Skeletal muscle satellite cell (primary cell): ENCODE results near the gene JAGN1.
"Not testable (repeated sequence)": the region's sequence is repeated elsewhere in the genome, so short reads cannot be mapped to it uniquely, and the experiment has no call there.

Source experiments
- H3K27me3 ChIP-seq: 2 replicates; pipeline ENCODE4 v1.7.0; 2013; ENCODE audit warnings: low read length; ENCODE audit not compliant: control insufficient read depth, insufficient read depth
- H3K36me3 ChIP-seq: 2 replicates; pipeline ENCODE4 v1.7.0; 2013; ENCODE audit warnings: mild to moderate bottlenecking, control low read depth, low read length; ENCODE audit not compliant: insufficient read depth
- H3K4me1 ChIP-seq: 2 replicates; pipeline ENCODE4 v1.7.0; 2013; ENCODE audit warnings: low read length; ENCODE audit not compliant: control insufficient read depth, insufficient read depth
- H3K4me2 ChIP-seq: 2 replicates; pipeline ENCODE4 v1.7.0; 2013; ENCODE audit warnings: mild to moderate bottlenecking, low read length
- H3K4me3 ChIP-seq: 2 replicates; pipeline ENCODE4 v1.7.0; 2013; ENCODE audit warnings: low read length
- H3K9ac ChIP-seq: 2 replicates; pipeline ENCODE4 v1.7.0; 2013; ENCODE audit warnings: mild to moderate bottlenecking, low read depth, low read length, moderate library complexity
- H3K9me3 ChIP-seq: replicated peaks from 2 replicates; pipeline ENCODE4 v1.7.0; 2013; ENCODE audit warnings: mild to moderate bottlenecking, control low read depth, low read length

The JAGN1 gene

DNA sequence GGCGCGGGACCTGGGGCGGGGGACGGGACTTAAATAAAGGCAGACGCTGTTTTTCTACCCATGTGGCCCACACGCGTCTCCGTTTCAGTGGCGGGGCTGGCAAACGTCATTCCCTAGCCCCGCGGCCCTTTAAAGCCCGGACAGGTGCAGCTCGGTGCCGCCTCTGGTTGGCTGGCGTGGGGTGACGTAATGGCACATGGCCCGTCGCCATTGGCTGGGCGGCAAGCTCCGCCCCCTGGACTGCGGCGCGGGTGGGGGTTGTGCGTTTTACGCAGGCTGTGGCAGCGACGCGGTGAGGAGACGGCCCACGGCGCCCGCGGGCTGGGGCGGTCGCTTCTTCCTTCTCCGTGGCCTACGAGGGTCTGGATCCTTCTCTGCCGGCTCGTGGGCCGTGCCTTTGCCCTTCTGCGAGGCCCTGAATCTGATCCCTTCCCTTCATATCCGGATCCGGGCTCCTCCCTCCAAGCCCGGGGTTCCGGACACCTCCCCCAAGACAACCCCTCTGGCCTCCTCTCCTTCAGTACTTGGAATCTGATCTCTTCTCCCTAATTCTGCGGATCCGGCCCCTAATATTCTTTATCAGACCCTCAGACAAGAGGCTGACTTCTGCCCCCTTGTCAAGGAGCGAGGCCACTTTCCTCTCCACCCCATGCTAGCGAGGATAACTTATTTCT, 43.3 kb downstream of the JAGN1 start, which contains the start of gene CRELD1:
Gene CRELD1, plus strand, starts transcription at position 274 of the 674 bp plus-strand sequence. CDS start 605 bp downstream, outside the sequence.
- Histone ChIP-seq H3K36me3 (peaks cover 12% of the 10 kb centered on the region), H3K4me2 (peak within 1 kb of the TSS; percentile 92), H3K4me3 (peak within 1 kb of the TSS; percentile 90), H3K27me3 (no peaks in the 10 kb centered on the region), H3K9ac (peak within 1 kb of the TSS; percentile 88), H3K4me1 (peaks cover 24% of the 10 kb centered on the region), H3K9me3 (no peaks in the 10 kb centered on the region)

DNA sequence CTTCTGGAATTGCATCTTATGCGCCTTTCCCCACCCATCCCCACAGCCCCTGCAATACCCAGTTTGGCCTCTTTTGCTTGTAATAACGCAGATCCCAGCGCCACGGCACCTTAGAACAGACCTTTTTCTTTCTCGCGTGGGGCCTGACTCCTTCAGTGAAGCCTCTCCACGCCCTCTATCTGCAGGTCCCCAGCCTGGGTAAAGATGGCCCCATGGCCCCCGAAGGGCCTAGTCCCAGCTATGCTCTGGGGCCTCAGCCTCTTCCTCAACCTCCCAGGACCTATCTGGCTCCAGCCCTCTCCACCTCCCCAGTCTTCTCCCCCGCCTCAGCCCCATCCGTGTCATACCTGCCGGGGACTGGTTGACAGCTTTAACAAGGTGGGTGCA, 43.8 kb downstream of the JAGN1 start:
- H3K4me2 ChIP-seq, result peak overlapping the region; percentile 92
- peak overlapping the region; percentile 88 for H3K9ac ChIP-seq

DNA sequence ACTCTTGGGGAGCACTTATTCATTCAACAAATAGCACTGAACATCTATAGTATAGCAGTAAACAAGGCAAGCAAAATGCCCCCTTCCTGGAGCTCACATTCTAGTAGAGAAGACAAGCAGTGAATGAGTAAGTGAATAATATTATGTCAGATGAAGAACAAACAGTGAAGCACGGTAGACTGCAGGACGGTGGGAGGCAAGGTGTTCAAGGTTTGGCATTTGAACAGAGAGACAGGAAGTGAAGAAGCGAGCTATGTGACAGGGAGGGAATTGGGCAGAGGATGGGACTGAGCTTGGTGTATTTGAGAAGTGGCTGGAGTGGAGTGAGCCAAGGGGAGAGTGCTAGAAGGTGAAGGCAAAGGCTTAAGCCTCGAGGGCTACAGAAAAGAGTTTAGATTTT, 44.6 kb downstream of the JAGN1 start:
- no peaks in the 10 kb centered on the region for H3K27me3 ChIP-seq
- no peaks in the 10 kb centered on the region for H3K9me3 ChIP-seq
- H3K36me3 ChIP-seq, result peaks cover 12% of the 10 kb centered on the region
- peak overlapping the region; percentile 92 for H3K4me2 ChIP-seq
- H3K4me1 ChIP-seq, result peaks cover 24% of the 10 kb centered on the region
- peak overlapping the region; percentile 88 for H3K9ac ChIP-seq
- H3K4me3 ChIP-seq, result peak overlapping the region; percentile 90

More for the DNA sequence above, 43.8 kb downstream of the JAGN1 start:
- Histone ChIP-seq H3K27me3 (no peaks in the 10 kb centered on the region), H3K4me1 (peaks cover 24% of the 10 kb centered on the region), H3K36me3 (peaks cover 12% of the 10 kb centered on the region), H3K4me3 (peak overlapping the region; percentile 90), H3K9me3 (no peaks in the 10 kb centered on the region)

- Histone ChIP-seq H3K4me2 (no peak overlapping the region), H3K4me1 (peaks cover 24% of the 10 kb centered on the region), H3K36me3 (peaks cover 3% of the 10 kb centered on the region), H3K27me3 (no peaks in the 10 kb centered on the region), H3K9me3 (no peaks in the 10 kb centered on the region), H3K4me3 (no peak overlapping the region), H3K9ac (no peak overlapping the region)
Observed at GRCh38 chr3:9935966-9936510, 45.6 kb downstream of the JAGN1 start.

DNA sequence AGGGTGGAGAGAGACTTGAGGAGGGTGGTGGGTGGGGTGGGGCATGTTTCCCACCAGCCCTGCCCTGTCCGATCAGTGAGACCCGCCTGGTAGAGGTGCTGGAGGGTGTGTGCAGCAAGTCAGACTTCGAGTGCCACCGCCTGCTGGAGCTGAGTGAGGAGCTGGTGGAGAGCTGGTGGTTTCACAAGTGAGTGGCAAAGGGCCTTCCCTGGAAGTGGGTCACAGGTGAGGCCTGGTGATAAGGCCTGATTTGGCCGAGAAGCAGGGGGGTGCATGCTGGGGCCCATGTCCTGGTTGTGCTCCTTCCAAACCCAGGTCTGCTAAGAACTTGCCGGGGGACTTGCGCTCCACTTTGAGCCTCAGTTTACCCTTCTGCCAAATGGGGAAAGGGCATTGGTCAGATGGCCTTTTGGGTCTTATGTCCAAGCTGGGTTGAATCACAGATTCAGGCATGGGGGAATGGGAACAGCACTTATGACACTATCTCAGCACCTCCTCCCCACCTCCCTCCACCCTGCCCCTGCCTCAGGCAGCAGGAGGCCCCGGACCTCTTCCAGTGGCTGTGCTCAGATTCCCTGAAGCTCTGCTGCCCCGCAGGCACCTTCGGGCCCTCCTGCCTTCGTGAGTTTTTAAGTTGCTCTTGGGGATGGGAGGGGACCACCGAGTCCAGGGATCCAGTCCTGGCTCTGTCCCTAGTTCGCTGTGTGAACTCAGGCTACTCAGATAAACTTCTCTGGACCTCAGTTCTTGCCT, 47.3 kb downstream of the JAGN1 start:
- no peaks in the 10 kb centered on the region for H3K9me3 ChIP-seq
- H3K36me3 ChIP-seq, result peaks cover 3% of the 10 kb centered on the region
- no peak overlapping the region for H3K4me3 ChIP-seq
- no peak overlapping the region for H3K9ac ChIP-seq
- H3K4me1 ChIP-seq, result peaks cover 20% of the 10 kb centered on the region
- no peaks in the 10 kb centered on the region for H3K27me3 ChIP-seq
- no peak overlapping the region for H3K4me2 ChIP-seq

GRCh38 chr3:9938966-9939365, 48.6 kb downstream of the JAGN1 start:
- Histone ChIP-seq H3K36me3 (peaks cover 3% of the 10 kb centered on the region), H3K9ac (no peak overlapping the region), H3K9me3 (no peaks in the 10 kb centered on the region), H3K27me3 (no peaks in the 10 kb centered on the region), H3K4me3 (no peak overlapping the region), H3K4me1 (peaks cover 13% of the 10 kb centered on the region), H3K4me2 (no peak overlapping the region)

DNA sequence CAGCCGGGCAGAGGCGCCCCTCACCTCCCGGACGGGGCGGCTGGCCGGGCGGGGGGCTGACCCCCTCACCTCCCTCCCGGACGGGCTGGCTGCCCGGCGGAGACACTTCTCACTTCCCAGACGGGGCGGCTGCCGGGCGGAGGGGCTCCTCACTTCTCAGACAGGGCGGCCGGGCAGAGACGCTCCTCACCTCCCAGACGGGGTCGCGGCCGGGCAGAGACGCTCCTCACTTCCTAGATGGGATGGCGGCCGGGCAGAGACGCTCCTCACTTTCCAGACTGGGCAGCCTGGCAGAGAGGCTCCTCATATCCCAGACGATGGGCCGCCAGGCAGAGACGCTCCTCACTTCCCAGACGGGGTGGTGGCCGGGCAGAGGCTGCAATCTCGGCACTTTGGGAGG, 49.5 kb downstream of the JAGN1 start:
- not testable (repeated sequence) for H3K27me3 ChIP-seq, H3K9me3 ChIP-seq, H3K36me3 ChIP-seq, H3K4me1 ChIP-seq, H3K4me3 ChIP-seq, H3K9ac ChIP-seq, H3K4me2 ChIP-seq

- peaks cover 3% of the 10 kb centered on the region for H3K36me3 ChIP-seq
- H3K9ac ChIP-seq, result no peak overlapping the region
- H3K4me2 ChIP-seq, result no peak overlapping the region
- H3K4me3 ChIP-seq, result no peak overlapping the region
- no peaks in the 10 kb centered on the region for H3K9me3 ChIP-seq
- no peaks in the 10 kb centered on the region for H3K27me3 ChIP-seq
- H3K4me1 ChIP-seq, result no peaks in the 10 kb centered on the region
Observed at GRCh38 chr3:9940746-9941145, 50.3 kb downstream of the JAGN1 start.

GRCh38 chr3:9942164-9942563, 51.8 kb downstream of the JAGN1 start:
- Histone ChIP-seq H3K9ac (no peak overlapping the region), H3K27me3 (no peaks in the 10 kb centered on the region), H3K36me3 (no peaks in the 10 kb centered on the region), H3K4me2 (no peak overlapping the region), H3K4me1 (peaks cover 5% of the 10 kb centered on the region), H3K4me3 (no peak overlapping the region), H3K9me3 (no peaks in the 10 kb centered on the region)

- Histone ChIP-seq H3K27me3 (no peaks in the 10 kb centered on the region), H3K36me3 (no peaks in the 10 kb centered on the region), H3K4me1 (peaks cover 11% of the 10 kb centered on the region), H3K9ac (no peak overlapping the region), H3K9me3 (no peaks in the 10 kb centered on the region), H3K4me2 (no peak overlapping the region), H3K4me3 (no peak overlapping the region)
Observed at GRCh38 chr3:9942934-9943690, 52.7 kb downstream of the JAGN1 start.
